Kidney epithelial cell (primary cell): ENCODE results near the gene PPM1N. TPM values are rescaled to one million over a fixed set of nuclear protein-coding genes. Genes with fewer than 3 reads are reported as not detected.

Experiments
- DNase-seq: peaks from one replicate; pipeline ENCODE4 v3.0.0-alpha.2; 2010; ENCODE audit warnings: low read depth
- H3K27me3 ChIP-seq: 2 replicates; pipeline ENCODE4 v1.6.0; 2011; ENCODE audit warnings: low read length; ENCODE audit not compliant: control insufficient read depth, insufficient read depth
- H3K36me3 ChIP-seq: 2 replicates; pipeline ENCODE4 v1.5.1; 2011; ENCODE audit warnings: low read length; ENCODE audit not compliant: control insufficient read depth, insufficient read depth
- H3K4me3 ChIP-seq: 2 replicates; pipeline ENCODE4 v1.5.1; 2011; ENCODE audit warnings: low read depth, mild to moderate bottlenecking, control low read depth, low read length
- CTCF ChIP-seq: IDR thresholded peaks from 2 replicates; pipeline ENCODE4 v1.5.1; 2011; ENCODE audit warnings: mild to moderate bottlenecking, moderate library complexity, low read length, control low read depth, inconsistent platforms; ENCODE audit not compliant: insufficient read depth, poor library complexity, severe bottlenecking
- total RNA-seq: library from RNA; depleted of rRNA; stranded (reverse); fragments of >200 nt; gene quantifications from 2 replicates; pipeline ENCODE4 v1.2.3, GENCODE V29; 2015

The PPM1N gene
- total RNA-seq, 1 donor from 2014 or later: not detected

GRCh38 chr19:45526143-45526542 is 27.9 kb downstream of the PPM1N start:
- Histone ChIP-seq H3K36me3 (no peaks in the 10 kb centered on the region), H3K27me3 (peaks cover 5% of the 10 kb centered on the region), H3K4me3 (no peak overlapping the region)
- no peak for DNase-seq
- TF ChIP-seq CTCF: no peak

- no peak for DNase-seq
- Histone ChIP-seq H3K4me3 (no peak overlapping the region), H3K27me3 (peaks cover 5% of the 10 kb centered on the region), H3K36me3 (no peaks in the 10 kb centered on the region)
- TF ChIP-seq CTCF: no peak
Observed at GRCh38 chr19:45526971-45527370, 28.7 kb downstream of the PPM1N start.

GRCh38 chr19:45527731-45528130 is 29.5 kb downstream of the PPM1N start:
- no peaks in the 10 kb centered on the region for H3K36me3 ChIP-seq
- peaks cover 5% of the 10 kb centered on the region for H3K27me3 ChIP-seq
- DNase-seq: no peak
- no peak overlapping the region for H3K4me3 ChIP-seq
- no peak for TF ChIP-seq CTCF

GRCh38 chr19:45528149-45528743 is 30.0 kb downstream of the PPM1N start:
- TF ChIP-seq CTCF: no peak

GRCh38 chr19:45528744-45529419 is 30.6 kb downstream of the PPM1N start:
- Histone ChIP-seq H3K4me3 (peak overlapping the region; percentile 37), H3K27me3 (peaks cover 5% of the 10 kb centered on the region), H3K36me3 (no peaks in the 10 kb centered on the region)
- TF ChIP-seq CTCF: peak; percentile 13
- DNase-seq: no peak

More at GRCh38 chr19:45528149-45528743, 30.0 kb downstream of the PPM1N start:
- Histone ChIP-seq H3K36me3 (no peaks in the 10 kb centered on the region), H3K4me3 (peak overlapping the region; percentile 37), H3K27me3 (peaks cover 5% of the 10 kb centered on the region)
- no peak for DNase-seq

GRCh38 chr19:45529420-45529785 is 31.2 kb downstream of the PPM1N start:
- no peak for TF ChIP-seq CTCF
- no peak for DNase-seq
- peaks cover 5% of the 10 kb centered on the region for H3K27me3 ChIP-seq
- no peak overlapping the region for H3K4me3 ChIP-seq
- H3K36me3 ChIP-seq: no peaks in the 10 kb centered on the region
